GM12872 (cell line): ENCODE results near the gene KCNIP4.

Experiments used
- CTCF ChIP-seq: IDR thresholded peaks from 3 replicates; pipeline ENCODE4 v1.5.1; 2011; ENCODE audit warnings: low read depth, mild to moderate bottlenecking, low read length, moderate library complexity; ENCODE audit not compliant: insufficient read depth

The KCNIP4 gene

GRCh38 chr4:20829617-20830357 is 1118.8 kb downstream of the KCNIP4 start:
- no peak for TF ChIP-seq CTCF

- no peak for TF ChIP-seq CTCF
These were observed 1123.1 kb downstream of the KCNIP4 start for GRCh38 chr4:20825505-20825904.

- TF ChIP-seq CTCF, result no peak
These were observed 1132.3 kb downstream of the KCNIP4 start for GRCh38 chr4:20816287-20816686.

- no peak for TF ChIP-seq CTCF
These were observed 1134.9 kb downstream of the KCNIP4 start for GRCh38 chr4:20813700-20814099.

- TF ChIP-seq CTCF, result no peak
These were observed 1138.8 kb downstream of the KCNIP4 start for GRCh38 chr4:20809812-20810211.

- TF ChIP-seq CTCF, result no peak
These were observed 1142.9 kb downstream of the KCNIP4 start for GRCh38 chr4:20805716-20806115.

- no peak for TF ChIP-seq CTCF
These were observed 1160.5 kb downstream of the KCNIP4 start for GRCh38 chr4:20787940-20788665.
